Right forelimb (tissue), 1 donor: ENCODE data around the gene DDX6.
"Not testable (repeated sequence)": the region's sequence is repeated elsewhere in the genome, so short reads cannot be mapped to it uniquely, and the experiment has no call there.

Experiments used
- DNase-seq: peaks from one replicate; pipeline ENCODE4 v3.0.0-alpha.2; 2018

DDX6 gene

GRCh38 chr11:118790357-118791110 is 430 bp downstream of the DDX6 start:
- DNase-seq: peak; percentile 89

- DNase-seq: no peak
These were observed 1.2 kb downstream of the DDX6 start for GRCh38 chr11:118789501-118790356.

DNA sequence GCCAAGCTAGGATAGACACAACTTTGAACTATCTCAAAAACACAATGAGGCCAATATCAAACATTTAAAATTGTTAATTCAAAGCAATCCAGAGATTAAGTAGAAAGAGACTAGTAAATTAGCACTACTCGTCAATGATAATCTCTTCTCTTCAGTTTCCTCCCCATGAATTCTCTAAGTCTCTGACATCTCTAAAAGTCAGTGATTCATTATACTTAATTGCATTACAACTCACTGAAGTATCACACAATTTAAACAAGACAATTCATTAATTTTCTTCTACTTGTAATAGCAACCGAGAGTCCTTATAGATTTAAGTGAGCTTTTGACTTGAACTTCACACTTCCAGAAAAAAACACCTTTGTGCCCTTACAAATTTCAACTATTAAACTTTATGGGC is 4.3 kb downstream of the DDX6 start:
- DNase-seq: no peak

- DNase-seq: no peak
These were observed 5.6 kb downstream of the DDX6 start for GRCh38 chr11:118785362-118785761.

- no peak for DNase-seq
These were observed 7.1 kb downstream of the DDX6 start for GRCh38 chr11:118783724-118784495.

GRCh38 chr11:118783324-118783723 is 7.6 kb downstream of the DDX6 start:
- DNase-seq: not testable (repeated sequence)

GRCh38 chr11:118778898-118779297 is 12.1 kb downstream of the DDX6 start:
- DNase-seq: no peak

DNA sequence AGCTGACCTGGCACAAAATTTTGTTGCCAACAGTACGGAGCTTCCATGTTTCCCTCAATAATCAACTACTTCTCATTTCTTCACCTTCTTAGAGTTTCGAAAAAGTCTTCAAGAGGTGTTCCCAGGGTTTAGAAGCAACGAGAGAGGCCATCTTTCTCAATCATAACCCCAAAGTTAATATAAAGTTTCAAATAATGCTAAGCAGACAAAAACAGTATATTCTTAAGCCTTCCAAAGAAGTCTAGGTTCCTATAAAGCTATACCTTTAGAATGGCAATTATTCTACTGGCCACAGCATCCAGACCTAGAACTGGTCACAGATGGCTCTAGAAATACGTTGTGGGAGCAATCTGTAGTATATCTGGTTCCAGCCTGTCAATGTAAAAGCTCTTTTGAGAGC is 16.9 kb downstream of the DDX6 start:
- DNase-seq: no peak

GRCh38 chr11:118771547-118772288 is 19.2 kb downstream of the DDX6 start:
- no peak for DNase-seq

DNA sequence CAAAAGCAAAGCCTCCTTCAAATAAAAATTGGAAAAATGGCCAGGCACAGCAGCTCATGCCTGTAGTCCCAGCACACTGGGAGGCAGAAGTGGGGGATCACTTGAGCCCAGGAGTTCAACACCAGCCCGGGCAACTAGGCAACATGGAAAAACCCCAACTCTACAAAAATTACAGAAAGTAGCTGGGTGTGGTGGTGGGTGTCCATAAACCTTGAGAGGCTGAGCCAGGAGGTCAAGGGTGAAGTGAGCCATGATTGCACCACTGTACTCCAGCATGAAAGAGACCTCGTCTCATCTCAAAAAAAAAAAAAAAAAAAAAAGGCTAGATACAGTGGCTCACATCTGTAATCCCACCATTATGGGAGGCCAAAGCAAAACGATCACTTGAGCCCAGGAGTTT is 22.3 kb downstream of the DDX6 start:
- no peak for DNase-seq

DNA sequence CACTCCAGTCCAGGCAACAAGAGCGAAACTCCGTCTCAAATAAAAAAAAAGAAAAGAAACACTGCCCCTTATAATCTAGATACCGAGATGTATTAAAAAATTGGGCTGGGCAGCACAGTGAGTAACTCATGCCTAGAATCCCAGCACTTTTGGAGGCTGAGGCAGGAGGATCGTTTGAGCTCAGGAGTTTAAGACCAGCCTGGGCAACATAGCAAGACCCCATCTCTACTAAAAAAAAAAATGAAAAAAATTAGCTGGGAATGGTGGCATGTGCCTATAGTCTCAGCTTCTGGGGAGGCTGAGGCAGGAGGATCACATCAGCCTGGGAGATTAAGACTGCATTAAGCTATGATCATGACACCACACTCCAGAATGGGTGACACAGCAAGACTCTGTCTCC is 24.9 kb downstream of the DDX6 start:
- DNase-seq: no peak

GRCh38 chr11:118765095-118765691 is 25.8 kb downstream of the DDX6 start:
- DNase-seq: not testable (repeated sequence)

DNA sequence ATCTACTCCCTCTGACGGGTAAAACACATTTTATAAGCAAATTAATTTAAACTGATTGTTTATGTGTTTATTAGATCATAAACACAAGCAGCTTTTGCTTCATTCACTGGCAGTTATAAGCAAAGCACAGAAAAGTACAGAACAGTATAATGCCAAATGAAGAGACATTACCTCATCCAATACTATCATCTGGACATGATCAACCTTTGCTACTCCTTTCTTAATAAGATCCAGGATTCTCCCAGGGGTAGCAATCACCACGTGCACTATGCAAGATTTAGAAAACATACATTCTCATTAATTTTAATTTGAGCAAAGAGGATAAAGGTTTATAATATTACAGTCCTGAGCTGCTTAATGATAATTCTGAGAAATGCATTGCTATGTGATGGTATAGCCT is 27.9 kb downstream of the DDX6 start:
- no peak for DNase-seq

DNA sequence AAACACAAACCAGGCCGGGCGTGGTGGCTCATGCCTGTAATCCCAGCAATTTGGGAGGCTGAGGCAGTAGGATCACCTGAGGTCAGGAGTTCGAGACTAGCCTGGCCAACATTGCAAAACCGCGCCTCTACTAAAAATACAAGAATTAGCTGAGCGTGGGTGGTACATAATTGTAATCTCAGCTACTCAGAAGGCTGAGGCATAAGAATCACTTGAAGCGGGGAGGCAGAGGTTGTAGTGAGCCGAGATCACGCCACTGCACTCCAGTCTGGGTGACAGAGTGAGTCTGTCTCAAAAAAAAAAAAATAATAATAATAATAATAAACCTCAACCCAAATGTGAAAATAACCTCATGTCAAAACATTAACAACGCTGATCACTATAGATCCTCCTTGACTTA is 29.0 kb downstream of the DDX6 start:
- DNase-seq: not testable (repeated sequence)

DNA sequence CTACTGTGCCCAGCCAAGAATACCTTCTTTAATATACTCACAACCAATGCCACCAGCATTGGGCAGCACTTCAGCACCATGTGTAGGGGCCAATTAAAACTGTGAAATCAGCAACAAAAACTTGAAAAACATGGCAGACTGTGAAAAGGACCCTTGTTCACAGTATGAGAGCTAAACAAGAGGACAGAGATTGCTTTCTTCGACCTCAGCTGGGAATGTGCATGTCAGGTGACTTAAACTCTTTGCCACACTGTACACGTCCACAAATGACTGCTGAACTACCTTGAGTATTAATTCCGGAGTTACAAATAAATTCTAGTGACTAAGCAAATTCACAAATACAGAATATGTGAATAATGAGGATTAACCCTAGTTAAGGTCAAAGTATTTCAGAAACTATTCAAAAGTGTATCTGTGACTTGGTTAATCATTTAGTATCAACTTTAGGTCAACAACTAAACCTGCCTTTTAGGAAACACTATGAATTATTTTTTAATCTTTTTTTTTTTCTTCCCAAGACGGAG is 33.0 kb downstream of the DDX6 start:
- DNase-seq: no peak

GRCh38 chr11:118752654-118753053 is 38.3 kb downstream of the DDX6 start:
- DNase-seq: no peak

DNA sequence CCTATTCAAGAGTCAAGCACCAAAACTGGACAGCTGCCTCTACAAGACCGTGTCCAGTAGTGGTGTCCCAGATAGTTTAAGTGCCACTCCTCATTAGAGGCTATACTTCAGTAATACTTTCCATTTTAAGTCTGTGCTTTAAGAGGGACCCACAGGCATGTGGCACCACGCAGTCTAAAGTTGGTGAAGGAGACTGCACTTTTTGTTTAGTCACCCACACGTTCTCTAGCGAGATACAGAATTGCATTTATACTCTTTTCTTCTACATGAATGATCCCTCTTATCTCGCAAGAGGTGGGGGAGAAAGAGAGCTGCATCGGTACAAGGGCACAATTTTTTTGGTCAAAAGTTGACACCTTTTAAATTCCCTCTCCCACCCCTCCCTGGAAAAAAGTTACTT is 41.5 kb downstream of the DDX6 start:
- no peak for DNase-seq

GRCh38 chr11:118748056-118748455 is 42.9 kb downstream of the DDX6 start:
- DNase-seq: no peak

GRCh38 chr11:118746988-118747585 is 43.9 kb downstream of the DDX6 start:
- no peak for DNase-seq

GRCh38 chr11:118744046-118744445 is 46.9 kb downstream of the DDX6 start:
- no peak for DNase-seq

DNA sequence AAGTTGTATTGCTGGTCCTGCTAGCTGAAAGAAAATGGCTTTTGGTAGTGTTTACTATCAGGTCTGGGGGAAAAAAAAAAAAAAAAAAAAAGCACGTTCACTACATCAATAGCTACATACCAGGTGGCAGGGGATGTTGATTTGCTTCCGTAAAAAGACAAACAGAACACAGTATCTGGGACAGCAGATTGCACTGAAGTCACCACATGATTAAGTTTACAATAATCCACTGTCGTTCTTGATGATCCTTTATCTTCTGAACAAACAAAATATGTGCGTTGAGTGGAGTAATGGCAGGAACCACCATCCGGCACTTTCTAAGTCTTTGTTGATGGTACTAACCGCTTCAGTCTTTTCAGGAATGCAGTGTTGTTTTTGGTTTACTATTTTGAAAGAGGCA is 48.7 kb downstream of the DDX6 start:
- no peak for DNase-seq

- no peak for DNase-seq
These were observed 50.1 kb downstream of the DDX6 start for GRCh38 chr11:118740892-118741291.
